Esophagus muscularis mucosa (tissue), 2 donors: ENCODE data around the gene MPI.

Source experiments
- EP300 ChIP-seq: sonication (generic); formaldehyde crosslinking; IDR thresholded peaks from one replicate; pipeline ENCODE4 v1.6.1; 2017; ENCODE audit warnings: antibody characterized with exemption
- POLR2A ChIP-seq: fragments of 450-650 bp; IDR thresholded peaks from one replicate; pipeline ENCODE4 v1.6.1; 2017; ENCODE audit warnings: antibody characterized with exemption, moderate library complexity, mild to moderate bottlenecking, low read depth

DNA sequence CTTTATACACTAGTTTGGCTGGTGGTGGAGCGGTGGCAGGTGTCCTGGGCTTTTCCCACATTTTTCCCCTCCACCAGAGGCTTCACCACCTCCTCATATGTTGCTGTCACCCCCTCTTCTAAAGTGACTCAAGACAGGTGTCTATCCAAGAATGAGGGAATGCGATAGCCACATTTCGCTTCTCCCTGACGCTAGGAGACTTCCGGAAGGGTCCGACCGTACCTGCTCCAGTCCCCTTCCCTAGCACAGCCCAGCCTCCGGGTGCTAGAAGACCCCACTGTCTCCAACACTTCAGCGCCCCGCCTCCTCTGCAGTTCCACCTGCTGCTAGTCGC, 17.2 kb upstream of the MPI start:
- no peak for TF ChIP-seq EP300
- TF ChIP-seq POLR2A: no peak
